Gastrocnemius medialis (tissue), 4 donors: ENCODE data around the gene RILPL2.
A peak's percentile ranks its signal among the peaks of the same experiment; 100 is the strongest.

Experiments used
- CTCF ChIP-seq, 5 experiments: fragments of 450-650 bp in 3 of 5; fragments of 200-600 bp in 2 of 5; sonication (generic) in 2 of 5; IDR thresholded peaks in 4 of 5; conservative IDR thresholded peaks in 1 of 5; 1 replicate in 4 of 5; 2 replicates in 1 of 5; pipeline ENCODE4 v1.5.1; 2016 to 2019; ENCODE audit warnings: antibody characterized with exemption in 5 of 5, mild to moderate bottlenecking in 3 of 5, moderate library complexity in 3 of 5
- POLR2A ChIP-seq, 2 donors: fragments of 450-650 bp; IDR thresholded peaks; one replicate each; pipeline ENCODE4 v1.6.1; 2017; ENCODE audit warnings: antibody characterized with exemption in 2 of 2, mild to moderate bottlenecking in 2 of 2, moderate library complexity in 2 of 2

GRCh38 chr12:123478762-123479161 lies 42.3 kb upstream of the RILPL2 start:
- TF ChIP-seq CTCF (IDR thresholded peaks at IDR 0.05 in 4 of 5, conservative IDR thresholded peaks at IDR 0.05 in 1 of 5), result peak in 1 of 5 experiments; percentile 10
- peak; percentile 26 to 47 for TF ChIP-seq POLR2A (IDR thresholded peaks at IDR 0.05)
